MCF 10A (cell line): ENCODE data around the gene RCBTB2. TPM values are rescaled to one million over a fixed set of nuclear protein-coding genes. Genes with fewer than 3 reads are reported as not detected.

Source experiments
- BruUV-seq: library from RNA; stranded (reverse); fragments of 400-500 nt; replicated peaks from 2 replicates; lab custom pipeline; 2021; lab: Mats Ljungman, UMichigan
- CTCF ChIA-PET: fragments of 300-600 bp; sonication (Branson Sonifier 250); formaldehyde crosslinking; extraction: SDS; loops from one replicate; lab custom pipeline; 2021; ENCODE audit warnings: antibody characterized with exemption, inconsistent platforms; lab: Yijun Ruan, JAX
- POLR2A ChIA-PET: fragments of 300-600, 350-650 bp; sonication (Branson Sonifier 250); formaldehyde crosslinking; extraction: SDS; loops from one replicate; lab custom pipeline; 2020; ENCODE audit warnings: antibody characterized with exemption, inconsistent platforms; lab: Yijun Ruan, JAX
- DNase-seq: peaks from one replicate; pipeline ENCODE4 v3.0.0-alpha.2; 2018; ENCODE audit not compliant: unreplicated experiment
- H3K27ac Mint-ChIP-seq: one replicate; pipeline ENCODE4 v1.8.0; 2022; ENCODE audit warnings: mild to moderate bottlenecking, low read depth, mixed read lengths; ENCODE audit not compliant: unreplicated experiment
- H3K27me3 Mint-ChIP-seq: one replicate; pipeline ENCODE4 v1.8.0; 2022; ENCODE audit warnings: mixed read lengths; ENCODE audit not compliant: insufficient read depth, unreplicated experiment
- H3K36me3 Mint-ChIP-seq: one replicate; pipeline ENCODE4 v1.8.0; 2022; ENCODE audit warnings: mild to moderate bottlenecking, moderate library complexity, mixed read lengths; ENCODE audit not compliant: insufficient read depth, unreplicated experiment
- H3K4me1 Mint-ChIP-seq: one replicate; pipeline ENCODE4 v1.8.0; 2022; ENCODE audit warnings: mixed read lengths; ENCODE audit not compliant: insufficient read depth, unreplicated experiment
- H3K4me3 Mint-ChIP-seq: one replicate; pipeline ENCODE4 v1.8.0; 2022; ENCODE audit warnings: mild to moderate bottlenecking, moderate library complexity, mixed read lengths; ENCODE audit not compliant: unreplicated experiment
- H3K9me3 Mint-ChIP-seq: one replicate; pipeline ENCODE4 v1.8.0; 2022; ENCODE audit warnings: mixed read lengths; ENCODE audit not compliant: unreplicated experiment
- CTCF ChIP-seq: fragments of 200-600 bp; IDR thresholded peaks from one replicate; pipeline ENCODE4 v1.8.0; 2022; ENCODE audit warnings: antibody characterized with exemption, mild to moderate bottlenecking; ENCODE audit not compliant: unreplicated experiment
- intact Hi-C: fragments of 100-400 bp; cut with micrococcal nuclease; formaldehyde crosslinking; loops from 2 replicates; pipeline ENCODE4 v1.14.1; 2022
- total RNA-seq: library from RNA; stranded (reverse); gene quantifications from 2 replicates; pipeline ENCODE4 v1.2.3, GENCODE V29; 2022

Gene RCBTB2
- total RNA-seq, 1 experiment from 2014 or later, result 2.4 TPM

DNA sequence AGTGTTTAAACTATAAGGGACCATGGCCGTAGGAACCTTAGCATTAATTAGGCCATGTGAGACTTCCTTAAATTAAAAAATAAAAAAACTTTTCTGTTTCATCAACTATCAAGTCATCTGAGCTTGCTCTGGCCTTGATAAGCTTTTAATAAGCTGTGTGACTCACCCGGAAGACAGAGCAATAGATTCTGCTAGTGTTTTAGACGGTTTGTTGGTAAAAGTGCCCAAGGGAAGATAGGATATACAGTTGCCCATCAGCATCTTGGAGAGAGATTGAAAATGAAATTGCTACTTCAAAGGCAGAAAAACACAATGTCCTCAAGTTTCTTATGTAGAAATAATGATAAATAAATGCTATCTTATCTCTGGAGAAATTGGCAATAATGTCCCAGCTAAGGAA lies 31.2 kb upstream of the RCBTB2 start:
- Mint-ChIP-seq H3K4me3 (no peak overlapping the region), H3K9me3 (no peaks in the 10 kb centered on the region), H3K4me1 (peaks cover 29% of the 10 kb centered on the region), H3K36me3 (no peaks in the 10 kb centered on the region), H3K27me3 (no peaks in the 10 kb centered on the region), H3K27ac (no peak overlapping the region)
- no peak for DNase-seq
- no peak for TF ChIP-seq CTCF
- intact Hi-C loops, result no loop called here
- POLR2A ChIA-PET, result interaction anchor here (0.7 kb wide), 1 partner anchor 408 kb away, joined by 3 read pairs; no protein-coding TSS in a partner anchor
- CTCF ChIA-PET, result interaction anchor here (1.2 kb wide), 1 partner anchor 15 kb away, joined by 3 read pairs; no protein-coding TSS in a partner anchor
- BruUV-seq, result no TSS peak

DNA sequence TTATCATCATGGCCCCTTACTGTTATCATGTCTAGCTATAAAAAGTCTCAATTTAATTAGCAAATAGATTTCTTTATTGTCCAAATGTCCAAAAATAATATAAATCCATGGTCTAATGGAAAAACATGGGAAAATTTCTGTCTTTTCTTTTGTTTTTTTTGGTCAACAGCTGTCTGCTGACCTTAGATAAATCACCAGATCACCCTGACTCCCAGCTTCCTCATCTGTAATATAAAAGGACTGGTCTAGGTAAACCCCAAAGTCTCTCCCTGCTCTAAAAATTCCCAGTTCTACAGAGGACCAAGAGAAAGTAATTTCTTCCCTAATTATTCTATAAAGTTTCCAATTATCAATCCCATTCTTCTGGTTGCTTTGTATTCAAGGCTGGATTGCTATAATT lies 30.7 kb upstream of the RCBTB2 start:
- POLR2A ChIA-PET, result no interaction called here

GRCh38 chr13:48562296-48563066 lies 29.6 kb upstream of the RCBTB2 start:
- Mint-ChIP-seq H3K4me1 (peaks cover 15% of the 10 kb centered on the region), H3K27me3 (no peaks in the 10 kb centered on the region), H3K36me3 (no peaks in the 10 kb centered on the region), H3K27ac (no peak overlapping the region), H3K4me3 (no peak overlapping the region), H3K9me3 (no peaks in the 10 kb centered on the region)
- no TSS peak for BruUV-seq
- ChIA-PET POLR2A (interaction anchor here (0.6 to 1.4 kb wide), 3 partner anchors 30 to 165 kb away, joined by 3 read pairs; no protein-coding TSS in a partner anchor), CTCF (interaction anchor here (1.0 to 1.9 kb wide), 2 partner anchors 8 to 18 kb away, joined by 3 to 6 read pairs; no protein-coding TSS in a partner anchor)
- TF ChIP-seq CTCF, result no peak
- DNase-seq, result no peak
- intact Hi-C loops, result no loop called here

More for the DNA sequence above, 30.7 kb upstream of the RCBTB2 start:
- CTCF ChIA-PET, result interaction anchor here (0.7 to 1.2 kb wide), 2 partner anchors 15 to 24 kb away, joined by 3 read pairs; no protein-coding TSS in a partner anchor
- no peak overlapping the region for H3K27ac Mint-ChIP-seq
- no peak for DNase-seq
- TF ChIP-seq CTCF, result no peak
- no TSS peak for BruUV-seq
- H3K4me1 Mint-ChIP-seq, result peaks cover 26% of the 10 kb centered on the region
- H3K27me3 Mint-ChIP-seq, result no peaks in the 10 kb centered on the region
- no peaks in the 10 kb centered on the region for H3K9me3 Mint-ChIP-seq
- H3K4me3 Mint-ChIP-seq, result no peak overlapping the region
- H3K36me3 Mint-ChIP-seq, result no peaks in the 10 kb centered on the region
- intact Hi-C loops, result no loop called here

- no peaks in the 10 kb centered on the region for H3K36me3 Mint-ChIP-seq
- H3K27me3 Mint-ChIP-seq, result no peaks in the 10 kb centered on the region
- ChIA-PET CTCF (interaction anchor here (0.6 to 1.9 kb wide), 3 partner anchors 9 to 211 kb away, joined by 3 to 6 read pairs (median 3); no protein-coding TSS in a partner anchor), POLR2A (interaction anchor here (0.6 to 1.4 kb wide), 3 partner anchors 29 to 164 kb away, joined by 3 read pairs; no protein-coding TSS in a partner anchor)
- H3K27ac Mint-ChIP-seq, result no peak overlapping the region
- no peaks in the 10 kb centered on the region for H3K9me3 Mint-ChIP-seq
- no TSS peak for BruUV-seq
- H3K4me1 Mint-ChIP-seq, result peaks cover 12% of the 10 kb centered on the region
- intact Hi-C loops, result no loop called here
- TF ChIP-seq CTCF, result no peak
- H3K4me3 Mint-ChIP-seq, result no peak overlapping the region
- DNase-seq, result no peak
These were observed 28.8 kb upstream of the RCBTB2 start for GRCh38 chr13:48561466-48562235.
